Measurements from ENCODE around the gene ME3. TPM values are rescaled to one million over a fixed set of nuclear protein-coding genes. Genes with fewer than 3 reads are reported as not detected.

ME3 gene
- polyA plus RNA-seq, 1 experiment = 15.8 TPM

DNA sequence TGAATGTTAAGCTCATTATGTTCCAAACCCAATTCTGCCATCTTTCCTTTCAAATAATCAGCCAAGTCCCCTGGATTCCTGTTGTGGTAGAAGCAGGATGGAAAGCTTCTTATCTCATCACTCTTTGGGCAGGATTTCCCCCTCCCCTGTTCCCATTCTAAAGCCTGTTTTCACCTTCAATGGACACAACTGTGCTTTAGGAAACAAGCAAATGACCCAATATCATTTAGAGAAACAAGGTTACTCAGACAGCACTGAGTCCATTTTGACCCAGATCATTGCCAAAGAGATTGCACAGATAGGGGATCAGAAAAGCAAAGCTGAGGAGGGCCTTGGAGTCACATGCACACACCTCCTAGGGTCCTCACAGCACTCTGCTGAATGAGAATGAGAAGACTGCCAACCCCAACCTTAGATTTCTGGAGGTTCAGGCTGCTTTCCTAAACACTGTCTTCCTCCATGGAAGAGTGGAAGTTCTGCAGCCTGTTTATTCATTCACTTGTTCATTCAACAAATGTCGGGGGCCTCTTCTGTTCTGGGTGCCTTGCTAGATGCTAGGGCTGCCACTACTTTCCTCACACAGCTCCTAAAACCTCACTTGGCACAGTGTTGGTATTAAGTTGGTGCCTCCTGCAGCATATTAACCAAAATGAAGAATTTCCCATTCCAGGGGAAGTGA, 95.3 kb downstream of the ME3 start:
- TF ChIP-seq, protein P1, sequence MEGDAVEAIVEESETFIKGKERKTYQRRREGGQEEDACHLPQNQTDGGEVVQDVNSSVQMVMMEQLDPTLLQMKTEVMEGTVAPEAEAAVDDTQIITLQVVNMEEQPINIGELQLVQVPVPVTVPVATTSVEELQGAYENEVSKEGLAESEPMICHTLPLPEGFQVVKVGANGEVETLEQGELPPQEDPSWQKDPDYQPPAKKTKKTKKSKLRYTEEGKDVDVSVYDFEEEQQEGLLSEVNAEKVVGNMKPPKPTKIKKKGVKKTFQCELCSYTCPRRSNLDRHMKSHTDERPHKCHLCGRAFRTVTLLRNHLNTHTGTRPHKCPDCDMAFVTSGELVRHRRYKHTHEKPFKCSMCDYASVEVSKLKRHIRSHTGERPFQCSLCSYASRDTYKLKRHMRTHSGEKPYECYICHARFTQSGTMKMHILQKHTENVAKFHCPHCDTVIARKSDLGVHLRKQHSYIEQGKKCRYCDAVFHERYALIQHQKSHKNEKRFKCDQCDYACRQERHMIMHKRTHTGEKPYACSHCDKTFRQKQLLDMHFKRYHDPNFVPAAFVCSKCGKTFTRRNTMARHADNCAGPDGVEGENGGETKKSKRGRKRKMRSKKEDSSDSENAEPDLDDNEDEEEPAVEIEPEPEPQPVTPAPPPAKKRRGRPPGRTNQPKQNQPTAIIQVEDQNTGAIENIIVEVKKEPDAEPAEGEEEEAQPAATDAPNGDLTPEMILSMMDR (IDR thresholded peaks at IDR 0.05; ENCODE audit: insufficient read depth, low read depth, low read length) = no peak
- ChIA-PET POLR2A (no interaction called here), CTCF (interaction anchor here (1.1 to 1.3 kb wide), 3 partner anchors 12 to 38 kb away, joined by 3 read pairs; no protein-coding TSS in a partner anchor)
- no peak overlapping the region for H3K4me3 ChIP-seq (ENCODE audit: low read depth, low read length)
- no peak for DNase-seq (ENCODE audit: low read depth)
- no peaks in the 10 kb centered on the region for H3K27me3 ChIP-seq (ENCODE audit: control insufficient read depth, insufficient read depth, low read length)
- no peaks in the 10 kb centered on the region for H3K36me3 ChIP-seq (ENCODE audit: control insufficient read depth, insufficient read depth, low read length)

DNA sequence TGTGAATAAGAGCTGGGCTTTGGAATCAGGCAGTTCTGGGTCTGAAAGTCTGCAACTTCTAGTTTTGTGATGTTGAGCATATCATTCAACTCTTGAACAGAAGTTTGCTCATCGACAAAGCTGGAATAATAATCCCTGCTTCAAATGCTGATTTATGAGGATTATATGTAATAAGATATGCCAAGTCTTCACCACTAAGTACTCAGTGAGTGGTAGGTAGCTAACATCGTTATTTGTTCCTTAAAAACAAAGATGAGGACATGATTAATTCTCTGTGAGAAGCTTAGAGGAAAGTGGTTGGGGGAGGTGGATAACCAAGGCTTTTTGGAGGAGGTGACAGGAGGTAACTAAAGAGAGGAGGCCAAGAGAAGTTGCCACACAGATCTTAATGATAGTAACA, 96.5 kb downstream of the ME3 start:
- H3K4me3 ChIP-seq (ENCODE audit: low read depth, low read length) = no peak overlapping the region
- H3K36me3 ChIP-seq (ENCODE audit: control insufficient read depth, insufficient read depth, low read length) = no peaks in the 10 kb centered on the region
- no peak for DNase-seq (ENCODE audit: low read depth)
- CTCF ChIA-PET = interaction anchor here (1.1 to 1.3 kb wide), 4 partner anchors 11 to 245 kb away, joined by 3 to 5 read pairs (median 3); no protein-coding TSS in a partner anchor
- TF ChIP-seq, protein P1 (IDR thresholded peaks at IDR 0.05; ENCODE audit: insufficient read depth, low read depth, low read length) = no peak
- POLR2A ChIA-PET = no interaction called here
- no peaks in the 10 kb centered on the region for H3K27me3 ChIP-seq (ENCODE audit: control insufficient read depth, insufficient read depth, low read length)

- Histone ChIP-seq H3K36me3 (ENCODE audit: control insufficient read depth, insufficient read depth, low read length) (no peaks in the 10 kb centered on the region), H3K27me3 (ENCODE audit: control insufficient read depth, insufficient read depth, low read length) (no peaks in the 10 kb centered on the region), H3K4me3 (ENCODE audit: low read depth, low read length) (no peak overlapping the region)
- no peak for DNase-seq (ENCODE audit: low read depth)
- ChIA-PET CTCF (interaction anchor here (0.8 to 1.3 kb wide), 3 partner anchors 10 to 246 kb away, joined by 3 to 5 read pairs (median 3); no protein-coding TSS in a partner anchor), POLR2A (no interaction called here)
- TF ChIP-seq, protein P1 (IDR thresholded peaks at IDR 0.05; ENCODE audit: insufficient read depth, low read depth, low read length) = no peak
Observed at GRCh38 chr11:86575208-86575855, 97.1 kb downstream of the ME3 start.

DNA sequence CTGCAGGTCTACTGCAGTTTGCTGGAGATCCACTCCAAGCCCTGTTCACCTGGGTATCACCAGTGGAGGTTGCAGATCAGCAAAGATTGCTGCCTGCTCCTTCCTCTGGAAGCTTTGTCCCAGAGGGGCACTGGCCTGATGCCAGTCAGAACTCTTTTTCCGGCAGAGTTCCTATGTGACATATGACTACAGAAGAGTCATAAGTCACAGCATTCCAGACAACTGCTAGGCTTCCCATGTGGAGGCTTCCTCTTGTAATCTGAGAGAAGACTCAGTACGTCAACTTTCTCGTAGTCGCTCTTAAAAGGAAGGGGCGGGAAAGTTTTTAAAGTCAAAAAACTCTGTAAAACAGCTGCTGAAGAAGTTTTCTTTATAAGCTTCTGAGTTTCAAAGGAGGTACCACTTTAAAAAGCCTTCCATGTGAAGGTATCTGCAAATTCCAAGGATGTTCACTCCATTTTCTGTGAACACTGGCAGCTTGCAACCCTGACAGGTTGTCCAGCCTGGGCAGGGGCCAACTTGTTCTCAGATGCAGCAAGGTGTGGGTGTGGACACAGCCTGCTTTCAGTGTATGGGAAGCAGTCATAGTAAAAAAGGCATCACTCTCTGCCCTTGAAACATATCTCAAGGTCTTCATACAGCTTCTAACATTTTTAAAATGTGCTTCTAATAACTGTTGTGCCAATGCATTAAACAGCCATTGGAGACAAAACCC, 97.8 kb downstream of the ME3 start:
- TF ChIP-seq, protein P1 (IDR thresholded peaks at IDR 0.05; ENCODE audit: insufficient read depth, low read depth, low read length) = no peak
- ChIA-PET POLR2A (no interaction called here), CTCF (interaction anchor here (0.8 to 1.3 kb wide), 2 partner anchors 9 to 12 kb away, joined by 3 to 5 read pairs; no protein-coding TSS in a partner anchor)

More for the DNA sequence above, 97.8 kb downstream of the ME3 start:
- Histone ChIP-seq H3K27me3 (ENCODE audit: control insufficient read depth, insufficient read depth, low read length) (no peaks in the 10 kb centered on the region), H3K4me3 (ENCODE audit: low read depth, low read length) (no peak overlapping the region), H3K36me3 (ENCODE audit: control insufficient read depth, insufficient read depth, low read length) (no peaks in the 10 kb centered on the region)
- DNase-seq (ENCODE audit: low read depth) = no peak
